ENCODE data around the gene IMMP2L. TPM values are rescaled to one million over a fixed set of nuclear protein-coding genes. Genes with fewer than 3 reads are reported as not detected.

The IMMP2L gene
- polyA plus RNA-seq, 1 donor: 21.0 TPM

- WGBS (ENCODE audit: insufficient coverage, low lambda C conversion rate): 100% methylated on average over 3 of the region's 5 CpGs
- no peaks in the 10 kb centered on the region for H3K9me3 ChIP-seq (ENCODE audit: control insufficient read depth, low read depth, low read length)
- no peak overlapping the region for H3K4me3 ChIP-seq (ENCODE audit: low read length)
- H3K27ac ChIP-seq (ENCODE audit: low read length): no peak overlapping the region
- H3K27me3 ChIP-seq (ENCODE audit: control insufficient read depth, insufficient read depth, low read length): no peaks in the 10 kb centered on the region
- no peaks in the 10 kb centered on the region for H3K4me1 ChIP-seq (ENCODE audit: control insufficient read depth, insufficient read depth, low read length)
- DNase-seq: peak in 1 of 2 donors; percentile 36
- H3K36me3 ChIP-seq (ENCODE audit: control insufficient read depth, insufficient read depth, low read length): no peaks in the 10 kb centered on the region
These were observed 568.0 kb downstream of the IMMP2L start for GRCh38 chr7:110994028-110994967.

DNA sequence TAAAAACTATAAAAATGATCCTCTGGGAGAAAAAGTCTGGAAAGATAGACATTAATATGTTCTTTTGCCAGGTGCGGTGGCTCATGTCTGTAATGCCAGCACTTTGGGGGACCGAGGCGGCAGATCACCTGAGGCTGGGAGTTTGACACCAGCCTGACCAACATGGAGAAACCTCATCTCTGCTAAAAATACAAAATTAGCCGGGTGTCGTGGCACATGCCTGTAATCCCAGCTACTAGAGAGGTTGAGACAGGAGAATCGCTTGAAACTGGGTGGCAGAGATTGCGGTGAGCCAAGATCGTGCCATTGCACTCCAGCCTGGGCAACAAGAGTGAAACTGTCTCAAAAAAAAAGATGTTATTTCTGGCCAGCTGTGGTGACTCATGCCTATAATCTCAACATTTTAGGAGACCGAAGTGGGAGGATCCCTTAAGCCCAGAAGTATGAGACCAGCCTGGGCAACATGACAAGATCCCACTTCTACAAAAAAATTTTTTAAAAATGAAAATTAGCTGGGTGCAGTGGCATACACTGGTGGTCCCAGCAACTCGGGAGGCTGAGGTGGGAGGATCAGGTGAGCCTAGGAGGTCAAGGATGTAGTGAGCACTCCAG is 573.3 kb downstream of the IMMP2L start:
- Histone ChIP-seq H3K27me3 (ENCODE audit: control insufficient read depth, insufficient read depth, low read length) (no peaks in the 10 kb centered on the region), H3K36me3 (ENCODE audit: control insufficient read depth, insufficient read depth, low read length) (no peaks in the 10 kb centered on the region), H3K4me3 (ENCODE audit: low read length) (no peak overlapping the region), H3K4me1 (ENCODE audit: control insufficient read depth, insufficient read depth, low read length) (no peaks in the 10 kb centered on the region), H3K9me3 (ENCODE audit: control insufficient read depth, low read depth, low read length) (no peaks in the 10 kb centered on the region), H3K27ac (ENCODE audit: low read length) (no peak overlapping the region)
- WGBS (ENCODE audit: insufficient coverage, low lambda C conversion rate): no CpG with 5 or more reads among the region's 10 CpGs
- no peak for DNase-seq

DNA sequence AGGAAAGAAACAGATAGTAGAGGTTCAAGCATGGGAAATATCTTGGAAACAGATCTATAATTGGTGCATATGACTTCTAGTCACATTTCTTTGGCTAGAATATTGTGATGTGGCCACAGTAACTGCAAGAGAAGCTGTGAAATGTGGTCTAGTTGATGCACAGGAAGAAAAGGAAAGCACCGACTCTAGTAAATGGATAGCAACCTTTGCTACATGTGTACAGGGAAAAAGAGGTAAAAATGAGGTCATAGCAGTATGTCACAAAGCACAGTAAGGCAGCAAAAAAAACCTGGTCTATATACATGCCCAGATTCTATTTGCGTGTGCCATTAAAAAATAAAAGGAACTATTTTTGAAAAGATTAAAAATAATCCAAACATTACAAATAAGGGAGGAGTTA is 573.9 kb downstream of the IMMP2L start:
- no peak overlapping the region for H3K4me3 ChIP-seq (ENCODE audit: low read length)
- no peaks in the 10 kb centered on the region for H3K36me3 ChIP-seq (ENCODE audit: control insufficient read depth, insufficient read depth, low read length)
- no peaks in the 10 kb centered on the region for H3K4me1 ChIP-seq (ENCODE audit: control insufficient read depth, insufficient read depth, low read length)
- peak in 1 of 2 donors; percentile 6 for DNase-seq
- 90% methylated on average over 1 of the region's 2 CpGs for WGBS (ENCODE audit: insufficient coverage, low lambda C conversion rate)
- H3K9me3 ChIP-seq (ENCODE audit: control insufficient read depth, low read depth, low read length): no peaks in the 10 kb centered on the region
- no peak overlapping the region for H3K27ac ChIP-seq (ENCODE audit: low read length)
- H3K27me3 ChIP-seq (ENCODE audit: control insufficient read depth, insufficient read depth, low read length): no peaks in the 10 kb centered on the region

DNA sequence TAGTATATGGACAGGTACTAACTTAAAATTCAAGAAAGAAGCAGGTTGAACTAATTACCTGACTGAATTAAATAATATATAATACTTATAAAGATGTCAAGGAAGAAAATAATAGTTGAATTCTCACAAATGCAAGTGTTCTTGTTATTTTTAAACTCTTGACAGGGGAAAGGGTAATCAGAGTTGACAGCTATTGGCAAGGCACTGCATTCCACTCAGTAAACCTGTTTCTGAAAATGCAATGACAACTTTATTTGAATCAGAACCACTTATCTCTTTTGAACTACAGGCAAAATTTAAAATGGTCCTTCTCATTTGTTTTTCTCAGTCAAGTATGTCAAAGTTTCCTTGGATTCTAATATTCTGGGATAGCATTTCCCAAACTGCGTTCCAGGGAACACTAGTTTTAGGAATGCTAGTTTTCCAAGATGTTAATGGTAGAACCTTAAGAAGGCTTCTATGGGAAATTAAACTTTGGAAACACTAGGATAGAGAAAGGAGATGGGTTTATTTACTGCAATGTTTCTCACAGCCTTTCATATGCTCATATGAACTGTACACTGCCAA is 575.1 kb downstream of the IMMP2L start:
- H3K27ac ChIP-seq (ENCODE audit: low read length): no peak overlapping the region
- H3K27me3 ChIP-seq (ENCODE audit: control insufficient read depth, insufficient read depth, low read length): no peaks in the 10 kb centered on the region
- H3K4me3 ChIP-seq (ENCODE audit: low read length): no peak overlapping the region
- no peaks in the 10 kb centered on the region for H3K9me3 ChIP-seq (ENCODE audit: control insufficient read depth, low read depth, low read length)
- H3K36me3 ChIP-seq (ENCODE audit: control insufficient read depth, insufficient read depth, low read length): no peaks in the 10 kb centered on the region
- no peak for DNase-seq
- no peaks in the 10 kb centered on the region for H3K4me1 ChIP-seq (ENCODE audit: control insufficient read depth, insufficient read depth, low read length)
- no CpG with 5 or more reads among the region's 1 CpG for WGBS (ENCODE audit: insufficient coverage, low lambda C conversion rate)

DNA sequence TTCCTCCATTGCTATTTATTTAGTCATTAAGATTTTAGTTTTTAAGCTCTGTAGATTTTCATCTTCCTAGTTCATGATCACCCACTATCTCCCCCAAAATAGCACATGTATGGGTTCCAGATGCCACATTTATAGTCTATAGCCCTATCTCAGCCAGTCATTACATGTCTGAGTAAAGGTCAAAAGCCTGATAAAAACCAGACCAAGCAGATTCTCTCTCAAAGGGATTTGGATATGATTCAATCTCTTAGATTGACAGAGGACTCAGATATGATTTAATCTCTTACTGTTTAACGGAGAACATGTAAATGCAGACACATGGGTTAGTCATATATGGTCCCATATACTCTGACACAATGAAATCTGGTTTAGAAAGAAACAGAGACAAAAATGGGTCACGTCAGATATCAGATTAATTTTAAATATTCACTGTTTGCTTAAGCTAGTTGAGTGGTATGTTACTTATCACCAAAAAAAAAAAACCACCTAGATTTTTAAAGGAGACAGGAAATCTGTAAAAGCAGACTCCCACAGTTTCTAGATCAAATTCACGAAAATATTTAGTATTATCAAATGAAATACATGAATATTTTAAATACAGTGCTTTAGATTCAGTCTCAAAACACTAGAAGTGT is 578.4 kb downstream of the IMMP2L start:
- H3K4me3 ChIP-seq (ENCODE audit: low read length): no peak overlapping the region
- no peak for DNase-seq
- H3K4me1 ChIP-seq (ENCODE audit: control insufficient read depth, insufficient read depth, low read length): no peaks in the 10 kb centered on the region
- H3K27ac ChIP-seq (ENCODE audit: low read length): no peak overlapping the region
- H3K9me3 ChIP-seq (ENCODE audit: control insufficient read depth, low read depth, low read length): no peaks in the 10 kb centered on the region
- H3K36me3 ChIP-seq (ENCODE audit: control insufficient read depth, insufficient read depth, low read length): no peaks in the 10 kb centered on the region
- H3K27me3 ChIP-seq (ENCODE audit: control insufficient read depth, insufficient read depth, low read length): no peaks in the 10 kb centered on the region
- 53% methylated on average over 3 of the region's 3 CpGs for WGBS (ENCODE audit: insufficient coverage, low lambda C conversion rate)

DNA sequence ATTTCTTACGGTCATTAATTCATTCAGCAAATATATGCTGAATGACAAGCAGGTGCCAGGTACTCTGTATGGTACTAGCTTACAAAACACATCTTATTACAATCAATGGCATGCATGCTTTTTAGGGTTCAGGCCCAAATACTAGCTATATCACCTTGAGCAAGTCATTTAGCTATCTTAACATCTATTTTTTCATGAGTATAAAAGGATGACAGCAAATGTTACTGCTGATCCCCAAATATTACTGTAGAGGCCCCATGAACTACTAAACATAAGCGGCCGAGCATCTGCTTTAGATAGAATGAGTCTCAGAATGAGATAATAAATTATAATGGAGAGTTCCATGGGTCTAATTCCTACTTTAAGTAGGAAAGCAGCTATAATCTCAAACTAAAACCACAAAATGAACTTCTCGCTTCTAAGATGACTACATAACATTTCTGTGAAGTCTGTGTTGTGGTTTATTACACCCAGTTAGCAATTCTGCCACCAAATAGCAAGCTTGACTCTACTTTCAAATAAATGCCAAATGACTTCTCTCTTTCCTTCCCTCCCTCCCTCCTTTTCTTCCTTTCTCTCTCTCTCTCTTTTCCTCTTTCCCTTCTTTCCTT is 585.1 kb downstream of the IMMP2L start:
- H3K36me3 ChIP-seq (ENCODE audit: control insufficient read depth, insufficient read depth, low read length): no peaks in the 10 kb centered on the region
- 90% methylated on average over 2 of the region's 4 CpGs for WGBS (ENCODE audit: insufficient coverage, low lambda C conversion rate)
- H3K4me3 ChIP-seq (ENCODE audit: low read length): no peak overlapping the region
- H3K27ac ChIP-seq (ENCODE audit: low read length): no peak overlapping the region
- no peaks in the 10 kb centered on the region for H3K9me3 ChIP-seq (ENCODE audit: control insufficient read depth, low read depth, low read length)
- no peaks in the 10 kb centered on the region for H3K27me3 ChIP-seq (ENCODE audit: control insufficient read depth, insufficient read depth, low read length)
- no peaks in the 10 kb centered on the region for H3K4me1 ChIP-seq (ENCODE audit: control insufficient read depth, insufficient read depth, low read length)
- no peak for DNase-seq

- Histone ChIP-seq H3K4me3 (ENCODE audit: low read length) (no peak overlapping the region), H3K9me3 (ENCODE audit: control insufficient read depth, low read depth, low read length) (no peaks in the 10 kb centered on the region), H3K27me3 (ENCODE audit: control insufficient read depth, insufficient read depth, low read length) (no peaks in the 10 kb centered on the region), H3K4me1 (ENCODE audit: control insufficient read depth, insufficient read depth, low read length) (no peaks in the 10 kb centered on the region), H3K27ac (ENCODE audit: low read length) (no peak overlapping the region), H3K36me3 (ENCODE audit: control insufficient read depth, insufficient read depth, low read length) (no peaks in the 10 kb centered on the region)
- no peak for DNase-seq
These were observed 586.8 kb downstream of the IMMP2L start for GRCh38 chr7:110975486-110975885.

DNA sequence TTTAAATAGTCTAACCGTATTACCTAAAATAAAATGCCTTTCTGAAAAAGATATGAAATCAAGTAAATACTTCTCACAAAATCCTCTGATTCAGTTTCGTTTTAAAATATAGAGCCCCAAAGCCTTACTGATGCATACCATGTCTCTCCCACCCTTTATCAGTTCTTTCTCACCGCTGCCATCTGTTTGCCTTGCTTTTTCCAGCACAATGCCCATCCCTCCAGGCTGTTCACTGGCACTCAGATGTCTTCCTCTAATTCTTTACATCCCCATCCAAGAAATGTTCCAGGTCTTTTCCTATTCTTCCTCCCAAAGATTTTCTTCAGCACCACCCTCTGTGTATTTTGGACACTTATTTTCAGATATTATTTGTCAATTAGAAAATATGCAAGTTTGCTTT is 587.9 kb downstream of the IMMP2L start:
- H3K4me3 ChIP-seq (ENCODE audit: low read length): no peak overlapping the region
- H3K9me3 ChIP-seq (ENCODE audit: control insufficient read depth, low read depth, low read length): no peaks in the 10 kb centered on the region
- no peak for DNase-seq
- H3K4me1 ChIP-seq (ENCODE audit: control insufficient read depth, insufficient read depth, low read length): no peaks in the 10 kb centered on the region
- WGBS (ENCODE audit: insufficient coverage, low lambda C conversion rate): 89% methylated on average over 3 of the region's 3 CpGs
- H3K27ac ChIP-seq (ENCODE audit: low read length): no peak overlapping the region
- H3K27me3 ChIP-seq (ENCODE audit: control insufficient read depth, insufficient read depth, low read length): no peaks in the 10 kb centered on the region
- no peaks in the 10 kb centered on the region for H3K36me3 ChIP-seq (ENCODE audit: control insufficient read depth, insufficient read depth, low read length)

DNA sequence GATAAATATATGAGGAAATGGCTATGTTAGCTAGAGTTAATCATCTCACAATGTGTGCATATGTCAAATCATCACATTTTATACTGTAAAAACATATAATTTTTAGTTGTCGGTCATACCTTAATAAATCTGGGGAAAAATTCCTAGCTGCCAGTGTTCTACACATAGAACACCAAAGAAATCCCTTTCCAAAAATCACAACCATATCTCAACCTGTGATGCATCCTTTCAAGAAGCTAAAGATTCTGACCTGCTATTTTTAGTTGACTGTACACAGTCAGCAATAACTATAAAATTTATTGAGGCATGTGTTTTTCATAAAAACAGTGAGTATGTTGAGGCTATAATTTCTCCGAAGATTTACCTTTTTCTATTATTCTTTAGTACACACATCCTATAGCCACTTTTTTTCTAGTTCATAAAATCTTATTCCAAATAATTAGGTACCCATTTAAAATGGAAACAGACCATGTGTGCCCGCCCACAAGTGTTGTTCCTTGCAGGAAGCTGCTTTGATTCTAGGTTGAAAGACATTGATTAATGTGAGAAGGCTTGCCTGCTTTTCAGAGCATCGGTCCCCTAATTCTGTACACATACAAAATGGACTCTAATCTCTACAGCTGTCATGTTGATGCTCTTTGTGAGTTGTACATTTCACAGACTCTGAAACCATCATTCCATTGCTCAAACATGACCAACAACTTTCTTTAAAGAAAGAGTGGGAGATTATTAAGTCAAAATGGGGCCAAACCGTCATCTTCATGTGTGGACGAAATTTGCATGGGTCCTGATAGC is 588.9 kb downstream of the IMMP2L start:
- Histone ChIP-seq H3K4me3 (ENCODE audit: low read length) (no peak overlapping the region), H3K9me3 (ENCODE audit: control insufficient read depth, low read depth, low read length) (no peaks in the 10 kb centered on the region), H3K36me3 (ENCODE audit: control insufficient read depth, insufficient read depth, low read length) (no peaks in the 10 kb centered on the region), H3K4me1 (ENCODE audit: control insufficient read depth, insufficient read depth, low read length) (no peaks in the 10 kb centered on the region), H3K27me3 (ENCODE audit: control insufficient read depth, insufficient read depth, low read length) (no peaks in the 10 kb centered on the region), H3K27ac (ENCODE audit: low read length) (no peak overlapping the region)
- 100% methylated on average over 1 of the region's 6 CpGs for WGBS (ENCODE audit: insufficient coverage, low lambda C conversion rate)
- DNase-seq: no peak
